Spleen (tissue), 11 donors: Measurements from ENCODE around the gene NTSR1. TPM values are rescaled to one million over a fixed set of nuclear protein-coding genes. Genes with fewer than 3 reads are reported as not detected.

Source experiments
- DNase-seq: peaks from one replicate; pipeline ENCODE4 v3.0.0-alpha.2; 2020
- H3K27ac ChIP-seq, 8 donors: fragments of 200-600 bp; sonication (generic) in 7 of 8; 1 replicate in 4 of 8; 2 replicates in 4 of 8; pipeline versions ENCODE4 v1.5.0 to v1.8.0; 2016 to 2021; ENCODE audit warnings: inconsistent platforms in 4 of 8, mild to moderate bottlenecking in 4 of 8, moderate library complexity in 1 of 8
- H3K27me3 ChIP-seq, 7 donors: fragments of 200-600 bp; sonication (generic) in 6 of 7; replicated peaks in 1 of 7; 1 replicate in 4 of 7; 2 replicates in 3 of 7; pipeline versions ENCODE4 v1.5.0 to v1.8.0; 2016 to 2021; ENCODE audit warnings: inconsistent platforms in 3 of 7, mild to moderate bottlenecking in 1 of 7
- H3K36me3 ChIP-seq, 6 donors: fragments of 200-600 bp; sonication (generic) in 5 of 6; 1 replicate in 4 of 6; 2 replicates in 2 of 6; pipeline versions ENCODE4 v1.5.0 to v1.8.0; 2016 to 2021; ENCODE audit warnings: inconsistent platforms in 2 of 6
- H3K4me1 ChIP-seq, 6 donors: fragments of 200-600 bp; sonication (generic) in 5 of 6; 1 replicate in 3 of 6; 2 replicates in 3 of 6; pipeline versions ENCODE4 v1.5.0 to v1.8.0; 2016 to 2021; ENCODE audit warnings: inconsistent platforms in 3 of 6
- H3K4me3 ChIP-seq, 8 donors: fragments of 200-600 bp; sonication (generic) in 7 of 8; 1 replicate in 4 of 8; 2 replicates in 4 of 8; pipeline versions ENCODE4 v1.5.0 to v1.8.0; 2016 to 2021; ENCODE audit warnings: inconsistent platforms in 4 of 8, mild to moderate bottlenecking in 4 of 8, moderate library complexity in 2 of 8
- H3K9me3 ChIP-seq, 8 donors: fragments of 200-600 bp; sonication (generic) in 7 of 8; 1 replicate in 4 of 8; 2 replicates in 4 of 8; pipeline versions ENCODE4 v1.5.0 to v1.8.0; 2016 to 2021; ENCODE audit warnings: inconsistent platforms in 4 of 8
- CTCF ChIP-seq, 11 experiments: fragments of 200-600 bp in 7 of 11; fragments of 450-650 bp in 4 of 11; sonication (generic) in 4 of 11; IDR thresholded peaks in 8 of 11; conservative IDR thresholded peaks in 3 of 11; 1 replicate in 7 of 11; 2 replicates in 4 of 11; pipeline versions ENCODE4 v1.4.0 to v1.8.0; 2016 to 2021; ENCODE audit warnings: antibody characterized with exemption in 11 of 11, inconsistent platforms in 4 of 11, mild to moderate bottlenecking in 1 of 11
- POLR2A ChIP-seq, 3 donors: fragments of 450-650 bp; IDR thresholded peaks; one replicate each; pipeline ENCODE4 v1.5.1; 2017; ENCODE audit warnings: antibody characterized with exemption in 3 of 3, mild to moderate bottlenecking in 1 of 3
- POLR2AphosphoS5 ChIP-seq, 3 donors: sonication (generic); formaldehyde crosslinking; IDR thresholded peaks; one replicate each; pipeline ENCODE4 v1.5.1; 2017; ENCODE audit warnings: antibody characterized with exemption in 3 of 3
- WGBS, 5 donors: extraction: QIAGEN DNeasy Blood & Tissue Kit in 3 of 5; methylation state at CpG; one replicate each; pipeline versions ENCODE4 v1.1.5 to v1.1.7; 2013 to 2018; 5-methylcytosine and 5-hydroxymethylcytosine counted together
- intact Hi-C: fragments of 100-400 bp; cut with DNase I; formaldehyde crosslinking; loops from one replicate; pipeline ENCODE4 v1.15.0; 2023; ENCODE audit warnings: low total_unique reads
- polyA plus RNA-seq, 3 donors: library from polyadenylated mRNA; stranded (reverse); fragments of 200-250 nt; gene quantifications; one replicate each; pipeline ENCODE4 v1.2.1, GENCODE V29; 2013
- total RNA-seq, 7 donors: library from RNA; depleted of rRNA in 3 of 7; stranded (reverse); fragments of >200 nt in 3 of 7; fragmentation: NEBNext Ultra II Directional in 4 of 7; extraction: Animal tissue kit (Norgen Biotek cat#: 25700) in 4 of 7; gene quantifications; one replicate each; pipeline versions ENCODE4 v1.1.0 to v1.2.1, GENCODE V29; 2016 to 2021
- donor health status: healthy with polysubstance abuse.
- donor health status: DM: no; HTN: no; CAD: no; lungs with moderate emphysema.
- donor health status: DM: no; HTN: no; CAD: no.
- donor health status: Bipolar disorder and iron deficiency.
- donor health status: healthy.
- donor health status: DM: no; HTN: no; CAD: no.
- donor health status: DM: yes; HTN: yes; CAD: no.

Gene NTSR1
- total and polyA plus RNA-seq, 10 donors, result 0.14 to 5.7 (median 0.71) TPM

- DNase-seq, result no peak
- intact Hi-C loops, result no loop called here
- WGBS, 5 donors, result 82 to 90% (median 84%) methylated on average over 8 to 11 of the region's 11 CpGs
- no peak overlapping the region for H3K4me3 ChIP-seq
- H3K36me3 ChIP-seq, result no peaks in the 10 kb centered on the region
- no peak for TF ChIP-seq CTCF (IDR thresholded peaks at IDR 0.05 in 8 of 11, conservative IDR thresholded peaks at IDR 0.05 in 3 of 11)
- TF ChIP-seq POLR2A (IDR thresholded peaks at IDR 0.05), result no peak
- peaks cover 0 to 45% (median 7%) of the 10 kb centered on the region in 7 donors for H3K27me3 ChIP-seq
- H3K27ac ChIP-seq, result peak overlapping the region in 1 of 8 donors; percentile 55
- peaks cover 5 to 22% (median 19%) of the 10 kb centered on the region in 6 donors for H3K4me1 ChIP-seq
- peaks cover 0 to 7% (median 0%) of the 10 kb centered on the region in 8 donors for H3K9me3 ChIP-seq
These were observed 36.8 kb downstream of the NTSR1 start for GRCh38 chr20:62745279-62745951.

GRCh38 chr20:62745952-62746288, 37.3 kb downstream of the NTSR1 start:
- Histone ChIP-seq H3K27me3 (peaks cover 0 to 40% (median 7%) of the 10 kb centered on the region in 7 donors), H3K27ac (no peak overlapping the region), H3K36me3 (no peaks in the 10 kb centered on the region), H3K4me3 (no peak overlapping the region), H3K9me3 (peaks cover 0 to 7% (median 0%) of the 10 kb centered on the region in 8 donors), H3K4me1 (peaks cover 5 to 17% (median 14%) of the 10 kb centered on the region in 6 donors)
- TF ChIP-seq POLR2AphosphoS5 (IDR thresholded peaks at IDR 0.05) (no peak), POLR2A (IDR thresholded peaks at IDR 0.05) (no peak), CTCF (IDR thresholded peaks at IDR 0.05 in 8 of 11, conservative IDR thresholded peaks at IDR 0.05 in 3 of 11) (no peak)
- DNase-seq, result peak; percentile 61
- intact Hi-C loops, result no loop called here
- 80 to 90% (median 83%) methylated on average over 4 to 9 of the region's 9 CpGs for WGBS, 5 donors

GRCh38 chr20:62748311-62748710, 39.7 kb downstream of the NTSR1 start:
- intact Hi-C loops, result no loop called here
- H3K4me3 ChIP-seq, result no peak overlapping the region
- TF ChIP-seq POLR2AphosphoS5 (IDR thresholded peaks at IDR 0.05), result no peak
- TF ChIP-seq POLR2A (IDR thresholded peaks at IDR 0.05), result no peak
- TF ChIP-seq CTCF (IDR thresholded peaks at IDR 0.05 in 8 of 11, conservative IDR thresholded peaks at IDR 0.05 in 3 of 11), result no peak
- peaks cover 0 to 37% (median 9%) of the 10 kb centered on the region in 7 donors for H3K27me3 ChIP-seq
- 72 to 90% (median 77%) methylated on average over 2 of the region's 2 CpGs for whole genome bisulfite sequencing, 5 donors
- no peak overlapping the region for H3K27ac ChIP-seq
- no peaks in the 10 kb centered on the region for H3K36me3 ChIP-seq
- no peak for DNase-seq
- H3K4me1 ChIP-seq, result peaks cover 0 to 9% (median 0%) of the 10 kb centered on the region in 6 donors
- peaks cover 0 to 7% (median 0%) of the 10 kb centered on the region in 8 donors for H3K9me3 ChIP-seq

GRCh38 chr20:62749851-62750445, 41.3 kb downstream of the NTSR1 start:
- H3K27me3 ChIP-seq, result peaks cover 0 to 37% (median 9%) of the 10 kb centered on the region in 7 donors
- no peak overlapping the region for H3K4me3 ChIP-seq
- peaks cover 0 to 9% (median 0%) of the 10 kb centered on the region in 6 donors for H3K4me1 ChIP-seq
- WGBS, 5 donors, result 81 to 88% (median 87%) methylated on average over 27 of the region's 27 CpGs
- H3K27ac ChIP-seq, result no peak overlapping the region
- no peak for DNase-seq
- intact Hi-C loops, result no loop called here
- no peaks in the 10 kb centered on the region for H3K36me3 ChIP-seq
- TF ChIP-seq CTCF (IDR thresholded peaks at IDR 0.05 in 8 of 11, conservative IDR thresholded peaks at IDR 0.05 in 3 of 11), result no peak
- no peak for TF ChIP-seq POLR2A (IDR thresholded peaks at IDR 0.05)
- no peak for TF ChIP-seq POLR2AphosphoS5 (IDR thresholded peaks at IDR 0.05)
- H3K9me3 ChIP-seq, result peaks cover 0 to 7% (median 0%) of the 10 kb centered on the region in 8 donors
